ENCODE measurements around the gene PLEKHA1. TPM values are rescaled to one million over a fixed set of nuclear protein-coding genes. Genes with fewer than 3 reads are reported as not detected.

The PLEKHA1 gene
- polyA plus RNA-seq, 1 of the 3 experiments (the other 2 are of a cell fraction): 8.4 TPM

DNA sequence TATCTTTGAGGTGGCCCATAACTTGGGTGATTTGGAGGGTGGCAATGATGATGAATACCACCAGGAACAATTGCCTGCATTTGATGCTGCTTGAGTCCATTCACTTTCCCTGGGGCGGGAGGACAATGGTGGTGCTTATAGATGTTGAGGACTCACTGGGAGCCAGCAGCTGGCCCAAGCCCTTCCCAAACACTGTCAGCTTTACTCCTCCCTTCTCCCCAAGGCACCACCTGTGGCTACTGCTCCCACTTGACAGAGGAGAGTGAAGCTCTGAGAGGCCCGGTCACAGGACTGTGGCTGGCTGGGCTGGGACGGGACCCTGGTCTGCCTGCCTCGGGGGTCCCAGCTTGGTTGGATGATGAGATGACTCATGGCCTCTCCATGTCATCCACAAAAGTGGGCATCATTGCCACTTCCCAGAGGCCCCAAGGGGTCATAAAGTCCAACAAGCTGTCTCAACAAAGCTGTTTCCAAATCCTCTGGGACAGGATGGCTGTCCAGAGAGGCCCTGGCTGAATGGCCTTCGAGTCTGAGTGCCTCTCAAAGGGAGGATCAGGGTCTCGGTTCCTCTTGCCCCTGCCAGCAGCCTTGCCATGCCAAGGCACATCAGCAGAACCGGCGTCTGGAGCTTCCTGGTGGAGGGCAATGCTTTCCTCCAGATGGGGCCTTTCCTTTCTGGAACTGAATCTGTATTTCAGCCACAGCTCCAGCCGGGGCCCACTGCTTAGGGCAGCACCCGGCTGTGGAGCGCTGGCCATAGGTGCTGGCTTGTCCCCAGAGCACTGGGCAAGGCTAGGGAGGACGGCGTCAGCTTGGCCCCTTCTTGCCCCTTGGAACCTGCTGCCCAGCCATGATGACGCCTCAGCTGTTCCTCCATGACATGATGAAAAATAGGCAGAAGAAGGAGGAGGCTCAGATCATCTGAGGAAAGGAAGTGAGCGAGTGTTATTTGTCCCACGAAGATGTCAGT lies 47.0 kb upstream of the PLEKHA1 start:
- DNase-seq: no peak
- Histone ChIP-seq H2AFZ (ENCODE audit: low read depth) (no peak overlapping the region), H3K36me3 (replicated peaks in 1 of 2; ENCODE audit: control insufficient read depth in 1 of 2, insufficient read depth in 2 of 2, low read length in 1 of 2) (no peaks in the 10 kb centered on the region), H3K4me3 (ENCODE audit: low read depth in 2 of 2, low read length in 1 of 2) (no peak overlapping the region), H3K27me3 (ENCODE audit: insufficient read depth) (no peaks in the 10 kb centered on the region; the same call in 1 of the 2 replicates), H4K20me1 (ENCODE audit: insufficient read depth) (no peaks in the 10 kb centered on the region), H3K4me1 (ENCODE audit: control insufficient read depth in 1 of 2, insufficient read depth in 2 of 2, low read depth in 1 of 2, low read length in 1 of 2) (no peaks in the 10 kb centered on the region), H3K9me2 (no peaks in the 10 kb centered on the region), H3K27ac (ENCODE audit: low read depth in 2 of 2, low read length in 1 of 2) (no peak overlapping the region), H3K4me2 (no peak overlapping the region), H3K79me2 (ENCODE audit: insufficient read depth) (no peaks in the 10 kb centered on the region), H3K9me3 (no peaks in the 10 kb centered on the region), H3K9ac (no peak overlapping the region), H3F3A (replicated peaks; ENCODE audit: insufficient read depth) (no peaks in the 10 kb centered on the region)
- CTCF ChIA-PET: interaction anchor here (1.0 to 1.7 kb wide), 4 partner anchors 8 to 107 kb away, joined by 3 to 7 read pairs (median 4); no protein-coding TSS in a partner anchor
- POLR2A ChIA-PET: no interaction called here
- TF ChIP-seq, protein P1, sequence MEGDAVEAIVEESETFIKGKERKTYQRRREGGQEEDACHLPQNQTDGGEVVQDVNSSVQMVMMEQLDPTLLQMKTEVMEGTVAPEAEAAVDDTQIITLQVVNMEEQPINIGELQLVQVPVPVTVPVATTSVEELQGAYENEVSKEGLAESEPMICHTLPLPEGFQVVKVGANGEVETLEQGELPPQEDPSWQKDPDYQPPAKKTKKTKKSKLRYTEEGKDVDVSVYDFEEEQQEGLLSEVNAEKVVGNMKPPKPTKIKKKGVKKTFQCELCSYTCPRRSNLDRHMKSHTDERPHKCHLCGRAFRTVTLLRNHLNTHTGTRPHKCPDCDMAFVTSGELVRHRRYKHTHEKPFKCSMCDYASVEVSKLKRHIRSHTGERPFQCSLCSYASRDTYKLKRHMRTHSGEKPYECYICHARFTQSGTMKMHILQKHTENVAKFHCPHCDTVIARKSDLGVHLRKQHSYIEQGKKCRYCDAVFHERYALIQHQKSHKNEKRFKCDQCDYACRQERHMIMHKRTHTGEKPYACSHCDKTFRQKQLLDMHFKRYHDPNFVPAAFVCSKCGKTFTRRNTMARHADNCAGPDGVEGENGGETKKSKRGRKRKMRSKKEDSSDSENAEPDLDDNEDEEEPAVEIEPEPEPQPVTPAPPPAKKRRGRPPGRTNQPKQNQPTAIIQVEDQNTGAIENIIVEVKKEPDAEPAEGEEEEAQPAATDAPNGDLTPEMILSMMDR (IDR thresholded peaks at IDR 0.05): no peak
- TF ChIP-seq, protein P2, sequence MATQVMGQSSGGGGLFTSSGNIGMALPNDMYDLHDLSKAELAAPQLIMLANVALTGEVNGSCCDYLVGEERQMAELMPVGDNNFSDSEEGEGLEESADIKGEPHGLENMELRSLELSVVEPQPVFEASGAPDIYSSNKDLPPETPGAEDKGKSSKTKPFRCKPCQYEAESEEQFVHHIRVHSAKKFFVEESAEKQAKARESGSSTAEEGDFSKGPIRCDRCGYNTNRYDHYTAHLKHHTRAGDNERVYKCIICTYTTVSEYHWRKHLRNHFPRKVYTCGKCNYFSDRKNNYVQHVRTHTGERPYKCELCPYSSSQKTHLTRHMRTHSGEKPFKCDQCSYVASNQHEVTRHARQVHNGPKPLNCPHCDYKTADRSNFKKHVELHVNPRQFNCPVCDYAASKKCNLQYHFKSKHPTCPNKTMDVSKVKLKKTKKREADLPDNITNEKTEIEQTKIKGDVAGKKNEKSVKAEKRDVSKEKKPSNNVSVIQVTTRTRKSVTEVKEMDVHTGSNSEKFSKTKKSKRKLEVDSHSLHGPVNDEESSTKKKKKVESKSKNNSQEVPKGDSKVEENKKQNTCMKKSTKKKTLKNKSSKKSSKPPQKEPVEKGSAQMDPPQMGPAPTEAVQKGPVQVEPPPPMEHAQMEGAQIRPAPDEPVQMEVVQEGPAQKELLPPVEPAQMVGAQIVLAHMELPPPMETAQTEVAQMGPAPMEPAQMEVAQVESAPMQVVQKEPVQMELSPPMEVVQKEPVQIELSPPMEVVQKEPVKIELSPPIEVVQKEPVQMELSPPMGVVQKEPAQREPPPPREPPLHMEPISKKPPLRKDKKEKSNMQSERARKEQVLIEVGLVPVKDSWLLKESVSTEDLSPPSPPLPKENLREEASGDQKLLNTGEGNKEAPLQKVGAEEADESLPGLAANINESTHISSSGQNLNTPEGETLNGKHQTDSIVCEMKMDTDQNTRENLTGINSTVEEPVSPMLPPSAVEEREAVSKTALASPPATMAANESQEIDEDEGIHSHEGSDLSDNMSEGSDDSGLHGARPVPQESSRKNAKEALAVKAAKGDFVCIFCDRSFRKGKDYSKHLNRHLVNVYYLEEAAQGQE (IDR thresholded peaks at IDR 0.05; ENCODE audit: low read depth, low read length): no peak
- no peak for TF ChIP-seq SIN3A (IDR thresholded peaks at IDR 0.05; ENCODE audit: borderline replicate concordance, low read depth, low read length)
- TF ChIP-seq YY1 (IDR thresholded peaks at IDR 0.05; ENCODE audit: low read depth): no peak
- TF ChIP-seq MEF2A (IDR thresholded peaks at IDR 0.05; ENCODE audit: borderline replicate concordance, low read depth): no peak
- TF ChIP-seq RXRA (IDR thresholded peaks at IDR 0.05; ENCODE audit: borderline replicate concordance, low read depth): no peak
- WGBS (ENCODE audit: low lambda C conversion rate): 76% methylated on average over 14 of the region's 16 CpGs

DNA sequence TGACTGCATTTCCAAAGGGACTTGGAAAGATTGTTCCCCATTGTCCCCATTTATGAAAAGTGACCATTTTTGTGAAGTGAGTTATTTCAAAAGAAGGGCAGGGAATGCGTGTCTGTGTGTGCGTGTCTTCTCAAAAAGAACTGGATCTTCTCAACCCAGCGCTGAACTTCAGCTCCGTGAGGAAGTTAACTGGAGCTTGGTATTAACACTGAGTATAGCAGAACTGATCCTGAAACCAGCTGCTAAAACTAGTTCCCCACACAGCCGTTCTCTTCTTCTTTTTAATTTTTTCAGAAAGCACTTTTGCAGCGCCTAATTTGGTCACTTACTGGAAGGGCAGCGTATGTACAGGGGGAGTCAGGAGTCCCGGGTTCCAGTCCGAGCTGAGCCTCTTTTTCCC lies 45.8 kb upstream of the PLEKHA1 start:
- no peak for DNase-seq
- H3K9me2 ChIP-seq: no peaks in the 10 kb centered on the region
- no peaks in the 10 kb centered on the region; the same call in 1 of the 2 replicates for H3K27me3 ChIP-seq (ENCODE audit: insufficient read depth)
- ChIA-PET POLR2A (no interaction called here), CTCF (interaction anchor here (0.8 to 4.4 kb wide), 6 partner anchors 10 to 107 kb away, joined by 3 to 18 read pairs (median 5); no protein-coding TSS in a partner anchor)
- H3K4me1 ChIP-seq (ENCODE audit: control insufficient read depth in 1 of 2, insufficient read depth in 2 of 2, low read depth in 1 of 2, low read length in 1 of 2): no peaks in the 10 kb centered on the region
- no peaks in the 10 kb centered on the region for H3K79me2 ChIP-seq (ENCODE audit: insufficient read depth)
- H3K36me3 ChIP-seq (replicated peaks in 1 of 2; ENCODE audit: control insufficient read depth in 1 of 2, insufficient read depth in 2 of 2, low read length in 1 of 2): no peaks in the 10 kb centered on the region
- no peak overlapping the region for H3K9ac ChIP-seq
- H2AFZ ChIP-seq (ENCODE audit: low read depth): no peak overlapping the region
- H3K4me2 ChIP-seq: no peak overlapping the region
- WGBS (ENCODE audit: low lambda C conversion rate): 55% methylated on average over 9 of the region's 9 CpGs
- no peaks in the 10 kb centered on the region for H4K20me1 ChIP-seq (ENCODE audit: insufficient read depth)
- no peaks in the 10 kb centered on the region for H3K9me3 ChIP-seq
- no peaks in the 10 kb centered on the region for H3F3A ChIP-seq (replicated peaks; ENCODE audit: insufficient read depth)
- no peak overlapping the region for H3K4me3 ChIP-seq (ENCODE audit: low read depth in 2 of 2, low read length in 1 of 2)
- no peak overlapping the region for H3K27ac ChIP-seq (ENCODE audit: low read depth in 2 of 2, low read length in 1 of 2)
- TF ChIP-seq EZH2phosphoT487 (IDR thresholded peaks at IDR 0.05; ENCODE audit: borderline replicate concordance, low read depth) (no peak), RFX5 (IDR thresholded peaks at IDR 0.05; ENCODE audit: low read length) (no peak), EP300 (IDR thresholded peaks at IDR 0.05; ENCODE audit: borderline replicate concordance in 1 of 2, low read depth in 1 of 2, low read length in 1 of 2) (no peak), YY1 (IDR thresholded peaks at IDR 0.05; ENCODE audit: low read depth) (no peak), CHD2 (IDR thresholded peaks at IDR 0.05; ENCODE audit: low read length, partially characterized antibody) (no peak), GABPA (IDR thresholded peaks at IDR 0.05; ENCODE audit: low read depth) (no peak), RCOR1 (IDR thresholded peaks at IDR 0.05; ENCODE audit: low read length) (no peak), TAF1 (IDR thresholded peaks at IDR 0.05; ENCODE audit: borderline replicate concordance, low read depth, low read length) (no peak)
- TF ChIP-seq, protein P3, sequence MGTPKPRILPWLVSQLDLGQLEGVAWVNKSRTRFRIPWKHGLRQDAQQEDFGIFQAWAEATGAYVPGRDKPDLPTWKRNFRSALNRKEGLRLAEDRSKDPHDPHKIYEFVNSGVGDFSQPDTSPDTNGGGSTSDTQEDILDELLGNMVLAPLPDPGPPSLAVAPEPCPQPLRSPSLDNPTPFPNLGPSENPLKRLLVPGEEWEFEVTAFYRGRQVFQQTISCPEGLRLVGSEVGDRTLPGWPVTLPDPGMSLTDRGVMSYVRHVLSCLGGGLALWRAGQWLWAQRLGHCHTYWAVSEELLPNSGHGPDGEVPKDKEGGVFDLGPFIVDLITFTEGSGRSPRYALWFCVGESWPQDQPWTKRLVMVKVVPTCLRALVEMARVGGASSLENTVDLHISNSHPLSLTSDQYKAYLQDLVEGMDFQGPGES (IDR thresholded peaks at IDR 0.05; ENCODE audit: low read depth, low read length): no peak
- TF ChIP-seq, protein P1 (IDR thresholded peaks at IDR 0.05): no peak
- TF ChIP-seq, protein P4, sequence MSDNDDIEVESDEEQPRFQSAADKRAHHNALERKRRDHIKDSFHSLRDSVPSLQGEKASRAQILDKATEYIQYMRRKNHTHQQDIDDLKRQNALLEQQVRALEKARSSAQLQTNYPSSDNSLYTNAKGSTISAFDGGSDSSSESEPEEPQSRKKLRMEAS (IDR thresholded peaks at IDR 0.05; ENCODE audit: low read depth): no peak
